Measurements from ENCODE around the gene ENPP5.
A peak's percentile ranks its signal among the peaks of the same experiment; 100 is the strongest.
"Not testable (repeated sequence)": the region's sequence is repeated elsewhere in the genome, so short reads cannot be mapped to it uniquely, and the experiment has no call there.

Gene ENPP5

DNA sequence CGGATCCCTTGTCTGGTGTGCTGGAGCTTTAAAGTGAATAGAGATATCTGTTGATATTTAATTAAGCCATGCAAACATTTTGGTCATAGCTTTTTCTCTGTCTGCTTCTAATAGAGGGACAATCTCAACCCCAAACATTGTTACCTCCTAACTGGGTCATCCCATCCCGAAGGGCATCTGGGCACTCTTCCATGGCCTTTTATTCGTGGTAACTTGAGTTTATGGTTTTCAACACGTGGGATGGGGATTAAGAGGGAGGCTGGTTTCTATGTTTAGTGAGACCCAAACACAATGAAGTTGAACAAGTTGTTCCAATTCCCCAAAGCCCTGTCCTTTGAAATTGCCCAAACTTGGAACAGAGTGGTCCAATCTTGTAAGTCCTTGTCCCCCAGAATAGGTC is 1.4 kb upstream of the ENPP5 start:
- no peak for DNase-seq

DNA sequence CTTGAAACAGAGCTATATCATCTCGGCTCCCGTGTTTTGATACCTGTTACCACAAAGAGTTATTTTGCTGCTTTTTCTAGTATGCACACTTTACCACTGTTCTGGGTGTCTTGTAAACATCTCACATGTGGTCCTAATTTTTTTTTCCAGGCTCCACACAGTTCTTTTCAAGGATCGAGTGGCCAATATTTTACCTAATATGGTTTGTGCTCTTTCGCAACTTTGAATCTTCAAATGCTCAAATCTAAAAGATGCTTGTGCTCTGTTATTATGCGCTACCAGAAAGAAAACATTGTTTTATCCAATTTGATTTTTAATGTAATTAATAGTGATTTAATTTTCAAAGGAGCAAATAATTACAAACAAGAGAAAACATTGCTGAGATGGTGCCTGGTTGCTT is 10.7 kb downstream of the ENPP5 start:
- no peak for DNase-seq

DNA sequence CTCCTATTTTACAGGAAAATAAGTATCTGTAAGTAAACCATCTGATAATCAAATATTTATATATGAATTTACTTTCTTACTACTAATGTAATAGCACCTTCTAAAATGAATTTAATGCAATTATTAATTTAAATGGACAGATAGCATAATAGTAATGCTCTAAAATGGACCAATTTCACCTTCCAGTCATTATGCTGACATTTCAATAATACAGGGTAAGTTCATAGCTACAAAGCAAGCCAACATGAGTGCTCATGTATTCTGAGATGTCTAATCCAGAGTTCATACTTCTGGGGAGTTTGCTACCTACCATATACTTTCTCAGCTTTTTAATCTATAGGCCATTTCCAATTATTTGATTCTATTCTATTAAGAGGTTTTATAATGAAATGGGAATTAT is 11.6 kb downstream of the ENPP5 start:
- no peak for DNase-seq

DNA sequence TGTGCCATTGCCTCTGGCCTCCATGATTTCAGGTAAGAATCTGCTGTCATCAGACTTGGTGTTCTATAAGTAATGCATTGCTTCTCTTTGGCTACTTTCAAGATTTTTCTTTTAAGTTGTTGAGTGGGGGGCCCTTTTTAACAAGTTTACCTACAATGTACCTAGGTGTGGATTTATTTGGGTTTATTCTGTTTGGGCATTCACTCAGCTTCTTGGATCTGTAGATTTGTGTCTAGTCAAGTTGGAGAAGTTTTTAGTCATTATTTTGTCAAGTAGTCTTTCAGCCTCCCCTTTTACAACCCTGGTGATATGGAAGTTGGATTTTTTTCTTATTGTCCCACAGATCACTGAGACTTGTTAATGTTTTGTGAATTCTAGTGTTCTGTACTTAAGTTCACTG is 14.1 kb downstream of the ENPP5 start:
- DNase-seq: no peak

DNA sequence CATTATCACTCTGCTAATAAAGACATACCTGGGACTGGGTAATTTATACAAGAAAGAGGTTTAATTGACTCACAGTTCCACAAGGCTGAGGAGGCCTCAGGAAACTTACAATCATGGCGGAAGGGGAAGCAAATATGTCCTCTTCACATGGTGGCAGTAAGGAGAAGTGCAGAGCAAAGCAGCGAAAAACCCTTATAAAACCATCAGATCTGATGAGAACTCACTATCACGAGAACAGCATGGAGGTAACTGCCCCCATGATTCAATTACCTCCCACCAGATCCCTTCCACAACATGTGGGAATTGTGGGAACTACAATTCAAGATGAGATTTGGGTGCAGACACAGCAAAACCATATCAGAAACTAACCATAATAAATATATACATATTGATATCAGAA is 21.7 kb downstream of the ENPP5 start:
- not testable (repeated sequence) for DNase-seq

DNA sequence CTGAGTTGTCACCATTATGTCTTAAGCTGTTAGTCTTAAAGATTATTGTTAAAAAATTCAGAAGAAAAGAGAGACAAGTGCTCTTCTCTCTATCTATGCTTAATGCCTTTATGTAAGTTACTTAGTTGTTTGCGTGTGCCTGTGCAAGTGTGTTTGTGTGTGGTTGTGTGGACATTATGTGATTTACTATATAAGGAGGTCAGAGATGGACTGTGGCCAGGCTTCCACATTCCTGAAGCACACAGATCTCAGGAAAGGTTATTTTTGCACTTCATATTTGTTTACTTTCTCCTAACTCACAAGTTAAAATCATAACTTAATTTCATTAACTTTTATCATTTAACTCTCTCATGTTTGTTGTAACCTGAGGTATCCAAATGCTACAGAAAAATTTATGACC is 26.5 kb downstream of the ENPP5 start:
- DNase-seq: no peak

DNA sequence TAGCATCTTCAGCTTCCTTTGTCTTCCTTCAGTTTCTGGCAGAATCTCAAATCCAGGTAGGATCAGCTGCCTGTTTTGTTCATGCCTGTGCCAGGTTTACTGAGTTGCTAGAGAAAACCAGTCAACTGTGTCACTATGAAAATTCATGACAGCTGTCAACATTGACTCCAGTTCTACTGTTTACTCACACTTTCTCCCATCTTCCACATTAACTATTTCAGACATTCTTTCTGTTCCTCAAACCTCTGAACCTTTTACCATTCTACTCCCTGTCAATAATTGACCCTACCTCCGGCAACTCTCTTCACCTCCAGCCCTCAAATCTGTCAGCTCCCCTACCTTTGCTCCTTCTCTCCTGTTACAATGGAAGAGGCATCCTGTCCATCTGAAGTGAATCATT is 32.5 kb downstream of the ENPP5 start:
- DNase-seq: no peak

DNA sequence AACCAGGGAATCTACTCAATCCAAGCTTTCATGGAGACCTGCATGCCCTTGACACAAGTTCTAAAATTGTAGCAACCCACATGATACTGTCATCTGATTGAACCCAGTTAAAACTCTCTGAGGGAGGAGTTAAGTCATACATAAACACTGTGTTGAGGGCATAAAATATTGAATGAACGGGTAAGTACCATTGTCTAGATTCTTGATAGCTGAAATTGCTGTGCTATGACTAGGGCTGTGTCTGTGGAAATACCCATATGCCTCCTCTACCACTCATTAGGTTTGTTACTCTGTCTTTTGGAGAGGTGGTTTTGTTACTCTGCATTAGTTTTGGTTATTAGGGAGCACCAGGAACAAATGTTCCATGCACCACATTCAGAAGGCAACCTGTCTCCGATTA is 33.4 kb downstream of the ENPP5 start:
- no peak for DNase-seq

DNA sequence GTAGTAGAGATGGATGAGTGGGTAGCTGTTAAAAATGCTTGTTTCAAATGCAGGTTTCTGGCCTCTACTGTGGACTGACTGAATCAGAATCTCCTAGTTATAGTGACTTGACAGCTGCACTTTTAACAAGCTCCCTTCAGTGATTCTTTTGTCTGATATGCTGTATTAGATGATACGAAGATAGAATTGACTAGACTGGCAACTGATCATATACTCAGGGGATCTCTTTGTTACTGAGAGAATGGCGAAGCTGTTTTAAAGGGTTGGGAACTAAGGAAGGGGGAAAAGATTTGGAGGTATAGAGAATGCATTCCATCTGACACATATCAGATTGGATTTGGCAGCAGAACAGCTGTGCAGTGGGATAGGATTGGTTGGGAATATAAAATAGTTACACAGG is 33.9 kb downstream of the ENPP5 start:
- no peak for DNase-seq

DNA sequence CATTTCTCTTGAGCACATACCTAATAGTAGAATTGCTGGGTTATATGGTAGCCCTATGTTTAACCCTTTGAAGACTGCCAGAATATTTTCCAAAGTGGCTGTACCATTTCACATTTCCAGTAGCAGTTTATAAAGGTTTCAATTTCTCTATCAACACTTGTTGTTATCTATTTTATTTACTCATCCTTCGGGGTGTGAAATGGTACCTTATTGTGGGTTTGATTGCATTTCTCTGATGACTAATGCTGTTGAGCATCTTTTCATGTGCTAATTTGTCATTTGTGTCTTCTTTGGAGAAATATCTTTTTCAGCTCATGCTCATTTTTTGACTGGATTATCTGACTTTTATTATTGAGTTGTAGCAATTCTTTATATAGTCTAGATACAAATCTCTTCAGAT is 35.6 kb downstream of the ENPP5 start:
- DNase-seq: no peak

DNA sequence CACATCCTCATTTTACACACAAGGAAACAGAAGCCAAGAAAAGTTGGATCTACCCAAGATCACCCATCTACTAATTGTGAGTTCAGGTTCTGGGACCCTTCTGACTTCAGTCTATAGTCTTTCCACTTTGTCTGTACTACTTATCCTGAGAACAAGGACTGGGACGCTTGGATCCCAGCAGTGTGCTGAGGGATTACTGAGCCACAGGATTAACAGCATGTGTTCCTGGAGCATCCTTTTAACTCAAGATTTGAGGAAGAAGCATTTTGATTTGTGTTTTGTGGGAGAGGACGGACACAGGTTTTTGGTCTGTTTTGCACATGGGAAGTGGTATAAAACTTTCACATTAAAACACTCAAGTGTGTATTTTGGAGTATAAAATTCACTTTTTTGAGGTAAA is 36.6 kb downstream of the ENPP5 start:
- no peak for DNase-seq

DNA sequence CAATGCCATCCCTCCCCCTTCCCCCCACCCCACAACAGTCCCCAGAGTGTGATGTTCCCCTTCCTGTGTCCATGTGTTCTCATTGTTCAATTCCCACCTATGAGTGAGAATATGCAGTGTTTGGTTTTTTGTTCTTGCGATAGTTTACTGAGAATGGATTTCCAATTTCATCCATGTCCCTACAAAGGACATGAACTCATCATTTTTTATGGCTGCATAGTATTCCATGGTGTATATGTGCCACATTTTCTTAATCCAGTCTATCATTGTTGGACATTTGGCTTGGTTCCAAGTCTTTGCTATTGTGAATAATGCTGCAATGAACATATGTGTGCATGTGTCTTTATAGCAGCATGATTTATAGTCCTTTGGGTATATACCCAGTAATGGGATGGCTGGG is 39.5 kb downstream of the ENPP5 start:
- not testable (repeated sequence) for DNase-seq

DNA sequence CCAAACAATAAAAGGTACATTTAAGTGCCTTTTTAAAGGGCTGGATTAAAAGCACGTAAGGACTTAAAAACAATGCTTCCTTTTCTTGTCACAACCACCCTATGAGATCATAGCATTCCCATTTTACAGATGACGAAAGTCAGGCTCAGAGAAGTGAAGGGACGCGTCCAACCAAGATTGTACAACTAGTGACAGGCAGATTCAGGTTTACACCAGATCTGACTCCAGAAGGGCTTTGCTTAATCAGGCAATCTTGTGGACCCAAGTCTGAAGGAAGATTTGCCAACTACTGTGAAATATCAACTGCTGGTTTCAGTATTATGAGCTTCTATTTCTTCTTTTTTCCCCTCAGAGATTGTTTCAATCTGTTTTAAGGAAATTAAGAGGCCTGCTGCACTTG is 40.1 kb downstream of the ENPP5 start:
- DNase-seq: no peak

DNA sequence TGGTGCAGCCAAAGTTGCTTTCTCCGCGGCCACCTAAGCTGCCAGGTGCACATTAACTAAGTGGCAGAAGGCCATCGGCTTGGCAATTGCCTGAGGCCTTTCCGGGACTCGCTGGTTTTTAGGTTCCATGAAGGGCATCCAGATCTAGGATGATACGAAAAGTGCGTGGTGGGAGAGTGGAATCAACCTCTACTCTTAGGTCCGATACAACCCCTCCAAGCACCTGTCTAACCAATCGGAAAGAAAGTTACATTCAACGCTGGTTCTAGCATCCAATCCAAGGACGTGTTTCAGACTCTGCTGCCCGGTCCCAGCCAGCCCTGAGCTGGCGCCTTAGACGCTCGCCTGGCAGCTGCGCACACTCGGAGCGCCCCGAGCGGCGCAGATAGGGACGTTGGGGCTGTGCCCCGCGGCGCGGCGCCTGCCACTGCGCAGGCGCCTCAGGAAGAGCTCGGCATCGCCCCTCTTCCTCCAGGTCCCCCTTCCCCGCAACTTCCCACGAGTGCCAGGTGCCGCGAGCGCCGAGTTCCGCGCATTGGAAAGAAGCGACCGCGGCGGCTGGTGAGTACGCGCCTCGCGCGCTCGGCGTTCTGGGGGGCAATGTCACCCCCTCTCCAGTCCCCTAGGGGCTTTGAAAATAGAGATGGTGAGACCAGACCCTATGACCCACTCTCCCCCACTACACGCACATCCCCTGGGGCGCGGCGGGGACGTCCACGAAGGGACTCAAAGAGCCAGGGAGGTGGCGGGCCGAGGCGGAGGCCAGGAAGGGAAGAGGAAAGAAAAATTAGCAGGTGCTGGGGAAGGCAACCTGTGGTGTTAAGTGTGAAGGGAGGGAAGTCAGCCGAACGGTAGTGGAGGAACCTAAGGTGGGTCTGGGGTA is 40.9 kb downstream of the ENPP5 start, which contains the start of gene ENPP4:
Gene ENPP4, plus strand, starts transcription at position 361 of the 883 bp plus-strand sequence. CDS start 9,595 bp downstream, outside the sequence.
- peak; percentile 92 to 97 for DNase-seq

DNA sequence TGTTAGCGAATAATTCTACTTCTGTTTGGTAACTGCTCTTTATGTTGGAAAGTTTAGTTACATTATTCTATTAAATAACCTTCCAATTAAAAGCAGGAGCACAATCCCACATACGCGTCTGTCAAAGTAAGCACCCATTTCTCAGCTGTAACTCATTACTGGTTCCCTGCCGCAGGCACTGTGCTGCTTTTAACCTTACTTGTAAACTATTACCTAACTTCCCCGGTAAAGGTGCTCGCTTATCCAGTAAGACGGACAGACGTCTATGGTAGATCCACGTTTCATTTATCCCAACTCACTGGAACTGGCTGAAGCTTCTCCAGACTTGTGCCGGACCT is 41.5 kb downstream of the ENPP5 start:
- no peak for DNase-seq

DNA sequence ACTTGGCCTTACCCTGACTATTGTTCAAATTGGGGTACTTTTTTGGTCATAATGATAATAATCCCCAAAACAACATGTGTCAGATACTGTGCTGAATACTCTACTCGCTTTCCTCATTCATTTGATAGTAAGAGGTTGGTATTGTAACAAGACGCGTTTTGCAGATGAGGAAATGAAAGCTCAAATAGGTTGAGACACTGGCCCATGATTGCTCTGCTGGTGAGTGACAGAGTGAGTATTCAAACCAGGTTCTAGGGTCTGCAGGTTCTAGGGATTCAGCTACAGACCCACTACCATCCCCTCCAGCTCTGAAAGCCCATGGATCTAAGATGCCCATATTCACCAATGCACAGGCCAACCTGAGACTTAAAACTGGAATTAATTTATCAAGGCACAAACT is 42.3 kb downstream of the ENPP5 start:
- no peak for DNase-seq

DNA sequence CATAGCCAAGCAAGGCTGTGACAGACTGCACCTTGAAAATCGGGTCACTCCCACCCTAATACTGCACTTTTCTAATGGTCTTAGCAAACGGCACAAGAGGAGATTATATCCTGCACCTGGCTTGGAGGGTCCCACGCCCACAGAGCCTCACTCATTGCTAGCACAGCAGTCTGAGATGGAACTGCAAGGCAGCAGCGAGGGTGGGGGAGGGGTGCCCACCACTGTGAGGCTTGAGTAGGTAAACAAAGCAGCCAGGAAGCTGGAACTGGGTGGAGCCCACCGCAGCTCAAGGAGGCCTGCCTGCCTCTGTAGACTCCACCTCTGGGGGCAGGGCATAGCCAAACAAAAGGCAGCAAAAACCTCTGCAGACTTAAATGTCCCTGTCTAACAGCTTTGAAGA is 51.1 kb downstream of the ENPP5 start:
- DNase-seq: not testable (repeated sequence)

DNA sequence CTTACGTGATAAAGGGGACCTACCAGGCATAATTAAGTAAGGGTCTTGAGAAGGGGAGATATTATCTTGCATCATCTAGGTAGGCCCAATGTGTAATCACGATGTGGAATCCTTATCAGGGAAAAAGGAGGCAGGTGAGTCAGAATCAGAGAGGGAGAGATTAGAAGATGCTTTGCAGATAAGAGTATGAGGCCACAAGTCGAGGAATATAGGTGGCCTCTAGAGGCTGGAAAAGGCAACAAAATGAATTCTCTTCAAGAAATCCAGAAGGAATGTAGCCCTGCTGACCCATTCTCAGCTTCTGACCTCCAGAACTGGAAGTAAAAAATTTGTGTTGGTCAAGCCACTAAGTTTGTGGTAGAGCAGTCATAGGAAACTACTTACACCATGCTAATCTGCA is 51.9 kb downstream of the ENPP5 start:
- no peak for DNase-seq

DNA sequence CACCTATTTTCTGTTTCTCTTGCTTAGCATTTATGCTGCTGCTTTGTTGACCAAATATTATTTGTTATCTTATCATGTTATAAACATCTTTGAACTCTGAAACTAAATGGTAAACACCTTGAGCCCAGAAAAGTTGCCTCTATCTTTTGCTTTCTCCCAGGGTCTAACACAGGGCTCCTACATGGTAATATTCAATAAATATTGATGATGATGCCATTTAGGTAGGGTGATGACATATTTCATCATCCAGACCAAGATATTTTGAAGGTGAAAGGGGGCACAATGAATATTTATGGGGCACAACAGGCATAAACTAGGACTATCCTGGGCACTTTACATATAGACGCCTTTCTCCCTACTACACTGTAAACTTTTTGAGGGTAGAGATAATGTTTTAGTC is 52.6 kb downstream of the ENPP5 start:
- DNase-seq: no peak

DNA sequence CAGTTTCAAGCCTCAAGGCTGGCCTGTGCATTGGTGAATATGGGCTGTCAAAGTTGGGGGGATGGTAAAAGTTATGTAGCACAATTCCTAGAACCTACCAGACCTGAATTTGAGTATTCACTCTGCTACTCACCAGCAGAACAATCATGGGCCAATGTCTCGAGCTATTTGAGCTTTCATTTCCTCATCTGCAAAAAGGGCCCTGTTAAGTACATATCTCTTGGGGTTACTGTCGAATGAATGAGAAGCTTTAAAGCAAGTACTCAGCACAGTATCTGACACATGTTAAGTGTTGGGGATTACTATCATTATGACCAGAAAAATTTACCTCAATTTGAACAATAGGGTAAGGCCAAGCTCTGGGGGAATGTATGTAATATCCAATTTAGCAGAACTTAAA is 54.5 kb downstream of the ENPP5 start:
- DNase-seq: no peak

DNA sequence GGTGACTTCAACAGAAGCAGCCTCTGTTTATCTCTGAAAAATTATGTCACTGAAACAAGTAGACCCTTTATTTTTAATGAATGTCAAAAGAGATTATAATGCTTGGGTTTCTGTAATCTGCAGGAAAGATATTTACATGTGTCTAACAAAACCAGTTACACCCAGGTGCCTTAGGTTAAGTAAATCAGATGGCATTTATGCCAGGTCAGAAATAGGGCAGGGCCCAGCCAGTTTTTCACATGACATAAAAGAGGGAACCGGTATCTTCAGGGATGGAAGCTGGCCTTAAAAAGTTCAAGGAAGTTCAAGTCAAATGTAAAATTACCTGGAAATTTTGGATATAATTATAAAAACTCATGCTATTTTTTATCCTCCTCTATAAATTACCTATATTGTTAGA is 55.1 kb downstream of the ENPP5 start:
- DNase-seq: no peak

DNA sequence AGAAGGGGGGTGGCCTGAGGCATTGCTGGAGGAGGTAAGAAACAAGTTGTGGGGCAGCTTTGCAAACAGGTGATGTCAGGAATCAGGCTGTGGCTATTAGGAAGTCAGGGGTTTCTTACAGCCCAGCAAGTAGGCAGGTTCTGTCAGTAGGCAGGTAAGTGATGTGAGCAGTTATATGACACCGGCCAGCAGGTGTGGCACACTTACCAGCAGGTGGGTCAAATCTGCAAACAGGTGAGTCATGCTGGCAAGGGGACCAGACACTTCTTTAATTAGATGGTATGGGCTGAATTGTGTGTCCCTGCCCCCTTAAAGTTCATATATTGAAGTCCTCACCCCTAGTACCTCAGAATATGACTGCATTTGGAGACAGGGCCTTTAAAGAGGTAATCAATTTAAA is 57.4 kb downstream of the ENPP5 start:
- no peak for DNase-seq

Measured in hippocampal formation (tissue), 2 donors.